ENCODE results near the gene COP1. TPM values are rescaled to one million over a fixed set of nuclear protein-coding genes. Genes with fewer than 3 reads are reported as not detected.

Gene COP1
- total RNA-seq, 5 donors from 2014 or later (not counting 1 experiment from before 2014, with no cell fraction given) = 38.7 to 49.0 (median 42.4) TPM

DNA sequence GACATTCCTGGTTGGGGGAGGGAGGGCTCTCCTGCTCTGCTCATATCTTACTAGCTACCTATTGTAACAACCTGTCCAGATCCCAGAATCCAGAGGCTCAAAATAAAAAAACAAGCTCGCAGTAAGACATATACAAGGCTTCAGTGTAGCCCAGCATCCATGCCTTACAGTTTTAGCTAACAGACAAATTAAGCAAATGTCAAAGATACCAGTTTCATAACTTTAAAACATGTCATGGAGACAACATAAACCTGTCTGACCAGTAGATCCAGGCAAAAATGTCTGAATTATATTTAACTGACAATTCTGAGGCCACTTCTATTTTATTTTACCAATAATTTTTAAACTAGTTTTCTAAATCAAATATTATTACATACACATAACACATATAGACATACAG is 295.9 kb downstream of the COP1 start:
- peaks cover 0 to 3% of the 10 kb centered on the region in 2 donors for H3K36me3 ChIP-seq (ENCODE audit: control insufficient read depth in 2 of 2, extremely low read depth in 1 of 2, insufficient read depth in 1 of 2, low read length in 1 of 2)
- H3K36me3 Mint-ChIP-seq = peaks cover 58% of the 10 kb centered on the region
- WGBS (ENCODE audit: insufficient coverage) = 100% methylated on average over 1 of the region's 1 CpG

GRCh38 chr1:175906370-175906769 is 300.7 kb downstream of the COP1 start:
- no peaks in the 10 kb centered on the region for H3K9me3 ChIP-seq
- ChIA-PET POLR2A (no interaction called here), CTCF (no interaction called here)
- WGBS (ENCODE audit: insufficient coverage) = 100% methylated on average over 2 of the region's 3 CpGs
- no peaks in the 10 kb centered on the region for H3K4me1 ChIP-seq (ENCODE audit: control insufficient read depth in 1 of 2, extremely low read depth in 1 of 2, insufficient read depth in 2 of 2, low read length in 2 of 2)
- H3K4me3 Mint-ChIP-seq = no peak overlapping the region
- no peaks in the 10 kb centered on the region for H3K27me3 ChIP-seq (replicated peaks in 1 of 2; ENCODE audit: control insufficient read depth in 2 of 2, extremely low read depth in 1 of 2, insufficient read depth in 2 of 2, low read length in 1 of 2)
- no peak overlapping the region for H3K27ac Mint-ChIP-seq
- ATAC-seq (replicated peaks in 1 of 4) (no peak), DNase-seq (no peak)
- no peak overlapping the region for H3K4me3 ChIP-seq (ENCODE audit: control insufficient read depth in 1 of 2, extremely low read depth in 1 of 2, low read length in 1 of 2)
- peaks cover 38% of the 10 kb centered on the region for H3K36me3 Mint-ChIP-seq
- H3K9me3 Mint-ChIP-seq = peaks cover 3 to 20% (median 19%) of the 10 kb centered on the region in 3 donors
- H3K36me3 ChIP-seq (ENCODE audit: control insufficient read depth in 2 of 2, extremely low read depth in 1 of 2, insufficient read depth in 1 of 2, low read length in 1 of 2) = peaks cover 0 to 3% of the 10 kb centered on the region in 2 donors
- no peaks in the 10 kb centered on the region for H3K27me3 Mint-ChIP-seq
- no peak overlapping the region for H3K27ac ChIP-seq (ENCODE audit: low read length)
- no peaks in the 10 kb centered on the region for H3K4me1 Mint-ChIP-seq

More for the DNA sequence above, 295.9 kb downstream of the COP1 start:
- Histone ChIP-seq H3K9me3 (no peaks in the 10 kb centered on the region), H3K4me3 (ENCODE audit: control insufficient read depth in 1 of 2, extremely low read depth in 1 of 2, low read length in 1 of 2) (no peak overlapping the region), H3K27ac (ENCODE audit: low read length) (no peak overlapping the region), H3K4me1 (ENCODE audit: control insufficient read depth in 1 of 2, extremely low read depth in 1 of 2, insufficient read depth in 2 of 2, low read length in 2 of 2) (no peaks in the 10 kb centered on the region), H3K27me3 (replicated peaks in 1 of 2; ENCODE audit: control insufficient read depth in 2 of 2, extremely low read depth in 1 of 2, insufficient read depth in 2 of 2, low read length in 1 of 2) (no peaks in the 10 kb centered on the region)
- Mint-ChIP-seq H3K27ac (no peak overlapping the region), H3K27me3 (no peaks in the 10 kb centered on the region), H3K9me3 (peaks cover 11 to 53% (median 48%) of the 10 kb centered on the region in 3 donors), H3K4me3 (no peak overlapping the region), H3K4me1 (no peaks in the 10 kb centered on the region)
- POLR2A ChIA-PET = no interaction called here
- CTCF ChIA-PET = interaction anchor here in 1 of 2 donors (0.6 kb wide), 1 partner anchor 301 kb away, joined by 3 read pairs; no protein-coding TSS in a partner anchor
- DNase-seq (no peak), ATAC-seq (replicated peaks in 1 of 4) (no peak)

DNA sequence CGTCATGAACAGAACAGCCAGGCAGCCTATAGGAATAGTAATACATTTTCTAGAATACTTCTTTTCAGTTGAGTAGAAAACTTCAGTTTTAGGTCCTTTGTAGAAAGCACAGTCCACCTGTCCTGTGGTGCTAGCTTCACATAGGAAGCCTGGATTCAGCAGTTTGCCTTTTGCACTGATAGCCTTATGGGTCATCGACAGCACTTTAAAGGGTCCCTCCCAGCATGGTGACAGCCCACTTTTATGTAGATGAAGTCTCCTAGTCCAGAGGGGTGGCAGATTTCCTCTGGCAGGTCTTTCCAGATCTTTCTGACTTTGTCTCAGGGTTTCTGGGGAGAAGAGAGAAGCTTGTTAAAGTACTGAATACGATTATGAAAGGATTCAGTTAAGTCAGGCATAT is 302.3 kb downstream of the COP1 start:
- ChIA-PET POLR2A (no interaction called here), CTCF (no interaction called here)
- no peak overlapping the region for H3K4me3 Mint-ChIP-seq
- ATAC-seq (replicated peaks in 1 of 4) (no peak), DNase-seq (no peak)
- H3K27me3 Mint-ChIP-seq = no peaks in the 10 kb centered on the region
- no peaks in the 10 kb centered on the region for H3K4me1 Mint-ChIP-seq
- H3K27ac Mint-ChIP-seq = no peak overlapping the region
- no peaks in the 10 kb centered on the region for H3K4me1 ChIP-seq (ENCODE audit: control insufficient read depth in 1 of 2, extremely low read depth in 1 of 2, insufficient read depth in 2 of 2, low read length in 2 of 2)
- H3K27ac ChIP-seq (ENCODE audit: low read length) = no peak overlapping the region
- H3K9me3 Mint-ChIP-seq = peaks cover 0 to 10% (median 6%) of the 10 kb centered on the region in 3 donors
- peaks cover 27% of the 10 kb centered on the region for H3K36me3 Mint-ChIP-seq
- no peaks in the 10 kb centered on the region for H3K27me3 ChIP-seq (replicated peaks in 1 of 2; ENCODE audit: control insufficient read depth in 2 of 2, extremely low read depth in 1 of 2, insufficient read depth in 2 of 2, low read length in 1 of 2)
- no peak overlapping the region for H3K4me3 ChIP-seq (ENCODE audit: control insufficient read depth in 1 of 2, extremely low read depth in 1 of 2, low read length in 1 of 2)
- 100% methylated on average over 1 of the region's 3 CpGs for WGBS (ENCODE audit: insufficient coverage)
- peaks cover 0 to 3% of the 10 kb centered on the region in 2 donors for H3K36me3 ChIP-seq (ENCODE audit: control insufficient read depth in 2 of 2, extremely low read depth in 1 of 2, insufficient read depth in 1 of 2, low read length in 1 of 2)
- H3K9me3 ChIP-seq = no peaks in the 10 kb centered on the region

- Mint-ChIP-seq H3K4me3 (no peak overlapping the region), H3K4me1 (no peaks in the 10 kb centered on the region), H3K27me3 (no peaks in the 10 kb centered on the region), H3K27ac (no peak overlapping the region), H3K9me3 (no peaks in the 10 kb centered on the region), H3K36me3 (peaks cover 21% of the 10 kb centered on the region)
- WGBS (ENCODE audit: insufficient coverage) = 63% methylated on average over 1 of the region's 8 CpGs
- Histone ChIP-seq H3K27ac (ENCODE audit: low read length) (no peak overlapping the region), H3K36me3 (ENCODE audit: control insufficient read depth in 2 of 2, extremely low read depth in 1 of 2, insufficient read depth in 1 of 2, low read length in 1 of 2) (no peaks in the 10 kb centered on the region), H3K4me1 (ENCODE audit: control insufficient read depth in 1 of 2, extremely low read depth in 1 of 2, insufficient read depth in 2 of 2, low read length in 2 of 2) (no peaks in the 10 kb centered on the region), H3K9me3 (no peaks in the 10 kb centered on the region), H3K27me3 (replicated peaks in 1 of 2; ENCODE audit: control insufficient read depth in 2 of 2, extremely low read depth in 1 of 2, insufficient read depth in 2 of 2, low read length in 1 of 2) (no peaks in the 10 kb centered on the region), H3K4me3 (ENCODE audit: control insufficient read depth in 1 of 2, extremely low read depth in 1 of 2, low read length in 1 of 2) (no peak overlapping the region)
- DNase-seq (no peak), ATAC-seq (replicated peaks in 1 of 4) (no peak)
- ChIA-PET CTCF (no interaction called here), POLR2A (no interaction called here)
These were observed 304.8 kb downstream of the COP1 start for GRCh38 chr1:175902281-175902680.

GRCh38 chr1:175901076-175901836 is 305.8 kb downstream of the COP1 start:
- Histone ChIP-seq H3K27me3 (replicated peaks in 1 of 2; ENCODE audit: control insufficient read depth in 2 of 2, extremely low read depth in 1 of 2, insufficient read depth in 2 of 2, low read length in 1 of 2) (no peaks in the 10 kb centered on the region), H3K4me1 (ENCODE audit: control insufficient read depth in 1 of 2, extremely low read depth in 1 of 2, insufficient read depth in 2 of 2, low read length in 2 of 2) (no peaks in the 10 kb centered on the region), H3K36me3 (ENCODE audit: control insufficient read depth in 2 of 2, extremely low read depth in 1 of 2, insufficient read depth in 1 of 2, low read length in 1 of 2) (no peaks in the 10 kb centered on the region), H3K9me3 (no peaks in the 10 kb centered on the region), H3K27ac (ENCODE audit: low read length) (no peak overlapping the region), H3K4me3 (ENCODE audit: control insufficient read depth in 1 of 2, extremely low read depth in 1 of 2, low read length in 1 of 2) (no peak overlapping the region)
- peaks cover 20% of the 10 kb centered on the region for H3K36me3 Mint-ChIP-seq
- ATAC-seq (replicated peaks in 1 of 4) = no peak
- no peak overlapping the region for H3K4me3 Mint-ChIP-seq
- WGBS (ENCODE audit: insufficient coverage) = 82% methylated on average over 4 of the region's 5 CpGs
- DNase-seq = no peak
- ChIA-PET POLR2A (no interaction called here), CTCF (no interaction called here)
- no peak overlapping the region for H3K27ac Mint-ChIP-seq
- no peaks in the 10 kb centered on the region for H3K27me3 Mint-ChIP-seq
- no peaks in the 10 kb centered on the region for H3K4me1 Mint-ChIP-seq
- no peaks in the 10 kb centered on the region for H3K9me3 Mint-ChIP-seq

GRCh38 chr1:175900171-175900570 is 306.9 kb downstream of the COP1 start:
- no peak overlapping the region for H3K4me3 Mint-ChIP-seq
- no peak overlapping the region for H3K4me3 ChIP-seq (ENCODE audit: control insufficient read depth in 1 of 2, extremely low read depth in 1 of 2, low read length in 1 of 2)
- no peak overlapping the region for H3K27ac ChIP-seq (ENCODE audit: low read length)
- ChIA-PET CTCF (no interaction called here), POLR2A (no interaction called here)
- no peak for DNase-seq
- no peaks in the 10 kb centered on the region for H3K36me3 ChIP-seq (ENCODE audit: control insufficient read depth in 2 of 2, extremely low read depth in 1 of 2, insufficient read depth in 1 of 2, low read length in 1 of 2)
- no peaks in the 10 kb centered on the region for H3K27me3 Mint-ChIP-seq
- no peak for ATAC-seq (replicated peaks in 1 of 4)
- no peaks in the 10 kb centered on the region for H3K27me3 ChIP-seq (replicated peaks in 1 of 2; ENCODE audit: control insufficient read depth in 2 of 2, extremely low read depth in 1 of 2, insufficient read depth in 2 of 2, low read length in 1 of 2)
- H3K4me1 Mint-ChIP-seq = no peaks in the 10 kb centered on the region
- no peaks in the 10 kb centered on the region for H3K9me3 ChIP-seq
- H3K27ac Mint-ChIP-seq = no peak overlapping the region
- WGBS (ENCODE audit: insufficient coverage) = 100% methylated on average over 2 of the region's 4 CpGs
- peaks cover 20% of the 10 kb centered on the region for H3K36me3 Mint-ChIP-seq
- no peaks in the 10 kb centered on the region for H3K4me1 ChIP-seq (ENCODE audit: control insufficient read depth in 1 of 2, extremely low read depth in 1 of 2, insufficient read depth in 2 of 2, low read length in 2 of 2)
- no peaks in the 10 kb centered on the region for H3K9me3 Mint-ChIP-seq
